IMR-90 (cell line): ENCODE results near the gene TRMT2A. TPM values are rescaled to one million over a fixed set of nuclear protein-coding genes. Genes with fewer than 3 reads are reported as not detected.

Experiments used
- ATAC-seq: fragments of 200-7000 bp; cut with Tn5 transposase; 2 replicates; pipeline ENCODE4 v1.9.1; 2020; ENCODE audit warnings: low read depth, mild to moderate bottlenecking, moderate library complexity
- BruUV-seq: library from RNA; stranded (reverse); fragments of 400-500 nt; replicated peaks from 2 replicates; lab custom pipeline; 2021; lab: Mats Ljungman, UMichigan
- CTCF ChIA-PET: fragments of 300-600 bp; formaldehyde crosslinking; extraction: SDS; loops from one replicate; lab custom pipeline; 2021; ENCODE audit warnings: antibody characterized with exemption; lab: Yijun Ruan, JAX
- POLR2A ChIA-PET: fragments of 300-600 bp; sonication (Branson Sonifier 250); formaldehyde crosslinking; loops from one replicate; lab custom pipeline; 2022; ENCODE audit warnings: antibody characterized with exemption; ENCODE audit not compliant: unreplicated experiment; lab: Charles Lee
- DNase-seq: peaks from one replicate; pipeline ENCODE4 v3.0.0; 2013
- H2AFZ ChIP-seq: replicated peaks from 2 replicates; pipeline ENCODE3; 2013; ENCODE audit warnings: low read length, mild to moderate bottlenecking; ENCODE audit not compliant: poor library complexity
- H2AK5ac ChIP-seq: 2 replicates; pipeline ENCODE4 v1.6.1; 2013; ENCODE audit warnings: low read depth, low read length, inconsistent platforms
- H2AK9ac ChIP-seq: replicated peaks from 2 replicates; pipeline ENCODE3; 2013; ENCODE audit warnings: mild to moderate bottlenecking, low read depth, low read length, moderate library complexity; ENCODE audit not compliant: poor library complexity
- H2BK120ac ChIP-seq: 2 replicates; pipeline ENCODE4 v1.6.1; 2013; ENCODE audit warnings: low read depth, low read length, inconsistent platforms
- H2BK15ac ChIP-seq: 3 replicates; pipeline ENCODE4 v1.6.1; 2013; ENCODE audit warnings: low read depth, low read length, inconsistent platforms
- H2BK20ac ChIP-seq: 2 replicates; pipeline ENCODE4 v1.6.1; 2013; ENCODE audit warnings: low read depth, mild to moderate bottlenecking, inconsistent platforms, low read length, moderate library complexity
- H2BK5ac ChIP-seq: 2 replicates; pipeline ENCODE4 v1.6.1; 2013; ENCODE audit warnings: mild to moderate bottlenecking, low read depth, low read length, inconsistent platforms; ENCODE audit not compliant: poor library complexity, severe bottlenecking
- H3K14ac ChIP-seq: replicated peaks from 2 replicates; pipeline ENCODE4 v1.6.1; 2013; ENCODE audit warnings: low read depth, low read length, inconsistent platforms
- H3K18ac ChIP-seq: 2 replicates; pipeline ENCODE4 v1.6.1; 2013; ENCODE audit warnings: low read depth, low read length, control low read depth
- H3K23ac ChIP-seq: 2 replicates; pipeline ENCODE4 v1.6.1; 2013; ENCODE audit warnings: low read depth, low read length, inconsistent platforms
- H3K27ac ChIP-seq: 2 replicates; pipeline ENCODE4 v1.5.1; 2013; ENCODE audit warnings: mild to moderate bottlenecking, control low read depth, low read length; ENCODE audit not compliant: insufficient read depth
- H3K27me3 ChIP-seq: 2 replicates; pipeline ENCODE4 v1.6.1; 2013; ENCODE audit warnings: low read length; ENCODE audit not compliant: control insufficient read depth, insufficient read depth
- H3K36me3 ChIP-seq: 2 replicates; pipeline ENCODE4 v1.6.1; 2013; ENCODE audit warnings: low read length, mixed read lengths; ENCODE audit not compliant: control insufficient read depth, insufficient read depth
- H3K4ac ChIP-seq: 2 replicates; pipeline ENCODE4 v1.6.1; 2013; ENCODE audit warnings: low read depth, low read length, inconsistent platforms
- H3K4me1 ChIP-seq: 2 replicates; pipeline ENCODE4 v1.6.1; 2013; ENCODE audit warnings: low read length, mixed read lengths; ENCODE audit not compliant: control insufficient read depth, insufficient read depth
- H3K4me2 ChIP-seq: 2 replicates; pipeline ENCODE4 v1.6.1; 2013; ENCODE audit warnings: low read depth, mild to moderate bottlenecking, control low read depth, low read length, moderate library complexity
- H3K4me3 ChIP-seq: 2 replicates; pipeline ENCODE4 v1.5.1; 2013; ENCODE audit warnings: low read depth, mild to moderate bottlenecking, control low read depth, low read length, moderate library complexity; ENCODE audit not compliant: insufficient read depth
- H3K56ac ChIP-seq: 2 replicates; pipeline ENCODE4 v1.6.1; 2013; ENCODE audit warnings: low read length, inconsistent platforms; ENCODE audit not compliant: insufficient read depth; ENCODE audit errors: extremely low read depth
- H3K79me1 ChIP-seq, 2 experiments: 2 replicates each; pipeline ENCODE4 v1.6.1; 2013; ENCODE audit warnings: low read length in 2 of 2, inconsistent platforms in 1 of 2, low read depth in 1 of 2
- H3K9ac ChIP-seq: 2 replicates; pipeline ENCODE4 v1.6.1; 2013; ENCODE audit warnings: low read depth, low read length, control low read depth
- H3K9me1 ChIP-seq: 2 replicates; pipeline ENCODE4 v1.6.1; 2013; ENCODE audit warnings: low read length, inconsistent platforms; ENCODE audit not compliant: insufficient read depth
- H3K9me3 ChIP-seq: 2 replicates; pipeline ENCODE4 v1.6.1; 2013; ENCODE audit warnings: low read length; ENCODE audit not compliant: control insufficient read depth, insufficient read depth
- H4K20me1 ChIP-seq: 2 replicates; pipeline ENCODE4 v1.6.1; 2013; ENCODE audit warnings: low read length, inconsistent platforms; ENCODE audit not compliant: insufficient read depth
- H4K5ac ChIP-seq: 2 replicates; pipeline ENCODE4 v1.6.1; 2013; ENCODE audit warnings: mild to moderate bottlenecking, low read depth, low read length, control low read depth
- H4K8ac ChIP-seq, 2 experiments: 2 replicates each; pipeline ENCODE4 v1.6.1; 2013; ENCODE audit warnings: low read depth in 2 of 2, low read length in 2 of 2, control low read depth in 1 of 2, inconsistent platforms in 1 of 2
- H4K91ac ChIP-seq: 2 replicates; pipeline ENCODE4 v1.6.1; 2013; ENCODE audit warnings: low read depth, low read length, inconsistent platforms; ENCODE audit not compliant: insufficient read depth
- BHLHE40 ChIP-seq: fragments of 150-350 bp; IDR thresholded peaks from 2 replicates; pipeline ENCODE4 v1.6.1; 2016; ENCODE audit warnings: mild to moderate bottlenecking, low read depth, low read length
- CHD1 ChIP-seq: IDR thresholded peaks from 2 replicates; pipeline ENCODE4 v1.6.1; 2012; ENCODE audit warnings: low read depth, low read length, improper control_type of control experiment
- CTCF ChIP-seq: conservative IDR thresholded peaks from 2 replicates; pipeline ENCODE4 v1.5.1; 2012; ENCODE audit warnings: mild to moderate bottlenecking, low read depth, low read length, improper control_type of control experiment
- FOS ChIP-seq: fragments of 150-350 bp; IDR thresholded peaks from 2 replicates; pipeline ENCODE4 v1.6.1; 2016; ENCODE audit warnings: low read depth, low read length
- RAD21 ChIP-seq: IDR thresholded peaks from 2 replicates; pipeline ENCODE4 v1.6.1; 2012; ENCODE audit warnings: low read length, improper control_type of control experiment
- WGBS, 2 experiments: methylation state at CpG; one replicate each; pipeline versions ENCODE4 v1.1.5 to v1.1.7; 2013; ENCODE audit warnings: missing lambda C conversion rate in 2 of 2; ENCODE audit not compliant: insufficient read length in 1 of 2; ENCODE audit errors: extremely low coverage in 2 of 2; 5-methylcytosine and 5-hydroxymethylcytosine counted together
- dilution Hi-C: fragments of 300-500 bp; cut with HindIII; formaldehyde crosslinking; loops from one replicate; pipeline ENCODE4 v1.14.3; 2018; ENCODE audit warnings: low sequenced_read_pairs; ENCODE audit not compliant: unreplicated experiment
- in situ Hi-C: fragments of 300-500 bp; cut with MboI; formaldehyde crosslinking; loops from 3 replicates; pipeline ENCODE4 v1.14.3; 2019; ENCODE audit warnings: low sequenced_read_pairs, inconsistent platforms, mixed read lengths
- intact Hi-C: fragments of 100-400 bp; cut with micrococcal nuclease; formaldehyde crosslinking; loops from 2 replicates; pipeline ENCODE4 v1.10.0; 2022
- polyA plus RNA-seq, 3 experiments: library from polyadenylated mRNA; depleted of rRNA; stranded (reverse); fragments of >200 nt; gene quantifications; 2 replicates each; pipeline ENCODE4 v1.2.3, GENCODE V29; 2012; ENCODE audit warnings: low replicate concordance in 1 of 3
- total RNA-seq: library from RNA; depleted of rRNA; stranded (reverse); fragments of >200 nt; gene quantifications from 2 replicates; pipeline ENCODE4 v1.2.3, GENCODE V29; 2012

TRMT2A gene
- total and polyA plus RNA-seq, 2 of the 4 experiments (the other 2 are of a cell fraction) = 22.0 to 39.1 TPM

- ATAC-seq = no peak
- no TSS peak for BruUV-seq
- Histone ChIP-seq H2AFZ (no peak overlapping the region), H2AK5ac (no peak overlapping the region), H4K20me1 (no peaks in the 10 kb centered on the region), H3K18ac (no peak overlapping the region), H4K5ac (no peak overlapping the region), H4K91ac (no peak overlapping the region), H3K9ac (no peak overlapping the region), H2BK15ac (no peak overlapping the region), H3K9me3 (no peaks in the 10 kb centered on the region), H4K8ac (no peak overlapping the region), H3K27me3 (peaks cover 24% of the 10 kb centered on the region), H3K4ac (no peak overlapping the region), H3K56ac (no peak overlapping the region), H3K4me2 (no peak overlapping the region), H2AK9ac (no peak overlapping the region), H3K27ac (no peak overlapping the region), H3K36me3 (no peaks in the 10 kb centered on the region), H3K4me3 (no peak overlapping the region), H2BK120ac (no peak overlapping the region), H2BK5ac (no peak overlapping the region), H3K9me1 (no peaks in the 10 kb centered on the region), H3K4me1 (no peaks in the 10 kb centered on the region), H3K14ac (no peak overlapping the region), H3K79me1 (no peaks in the 10 kb centered on the region), H2BK20ac (no peak overlapping the region), H3K23ac (no peak overlapping the region)
- POLR2A ChIA-PET = no interaction called here
- no CpG with 5 or more reads among the region's 7 CpGs for WGBS, 2 experiments
- in situ Hi-C loops = no loop called here
- intact Hi-C loops = no loop called here
- TF ChIP-seq CTCF (no peak), RAD21 (no peak), BHLHE40 (no peak), CHD1 (no peak), FOS (no peak)
- CTCF ChIA-PET = no interaction called here
- dilution Hi-C loops = no loop called here
- DNase-seq = no peak
Measured at GRCh38 chr22:20165913-20166312, 48.9 kb upstream of the TRMT2A start.
